ENCODE data around the gene DUSP9.

GRCh38 chrX:153642051-153642654 lies 4.8 kb upstream of the DUSP9 start:
- TF ChIP-seq CTCF (IDR thresholded peaks at IDR 0.05 in 2 of 3, conservative IDR thresholded peaks at IDR 0.05 in 1 of 3; ENCODE audit: borderline replicate concordance in 1 of 3, insufficient read depth in 1 of 3, low read depth in 2 of 3, low read length in 2 of 3) (no peak), EZH2 (IDR thresholded peaks at IDR 0.05) (no peak), REST (IDR thresholded peaks at IDR 0.05; ENCODE audit: low read depth) (no peak), JUND (IDR thresholded peaks at IDR 0.05) (no peak), ATF3 (IDR thresholded peaks at IDR 0.05) (no peak), POLR2A (IDR thresholded peaks at IDR 0.05; ENCODE audit: borderline replicate concordance, extremely low read depth, insufficient read depth, insufficient read length) (no peak), ZBTB33 (IDR thresholded peaks at IDR 0.05; ENCODE audit: extremely low read depth, insufficient replicate concordance, low read length) (no peak), RAD21 (IDR thresholded peaks at IDR 0.05; ENCODE audit: low read depth) (no peak), ZNF274 (IDR thresholded peaks at IDR 0.05; ENCODE audit: low read depth, low read length) (no peak)

Measured in HCT116 (cell line).